ENCODE data around the gene SLC22A12. TPM values are rescaled to one million over a fixed set of nuclear protein-coding genes. Genes with fewer than 3 reads are reported as not detected.

The SLC22A12 gene
- total RNA-seq, 1 donor from 2014 or later: not detected

DNA sequence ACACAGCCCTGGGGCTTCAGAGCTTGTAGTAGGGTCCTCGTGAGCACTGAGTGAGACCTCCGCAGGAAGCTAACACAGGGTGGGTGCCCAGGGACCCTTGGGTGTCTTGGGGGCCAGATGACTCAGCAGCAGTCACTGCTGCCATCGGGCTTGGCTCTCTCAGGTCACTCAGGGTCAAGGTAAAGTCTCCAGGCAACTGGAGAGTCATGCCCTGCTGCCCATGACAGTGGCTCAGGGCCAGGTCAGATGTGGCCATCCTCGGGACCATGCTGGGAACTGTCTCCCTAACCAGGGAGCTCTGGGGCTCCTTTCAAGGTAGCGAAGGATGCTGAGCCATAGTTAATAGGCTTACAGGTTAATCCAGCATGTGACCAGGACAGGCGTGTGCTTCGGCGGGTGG, 44.4 kb upstream of the SLC22A12 start:
- no peak for DNase-seq (ENCODE audit: low read depth)
- no peak overlapping the region for H3K4me3 ChIP-seq (ENCODE audit: low read depth, low read length)
- no peak for TF ChIP-seq CTCF (conservative IDR thresholded peaks at IDR 0.05; ENCODE audit: low read depth, low read length)

- no peak overlapping the region for H3K4me3 ChIP-seq (ENCODE audit: low read depth, low read length)
- no peak for TF ChIP-seq CTCF (conservative IDR thresholded peaks at IDR 0.05; ENCODE audit: low read depth, low read length)
- DNase-seq (ENCODE audit: low read depth): no peak
Observed at GRCh38 chr11:64549969-64550368, 41.1 kb upstream of the SLC22A12 start.

GRCh38 chr11:64553554-64554201, 37.3 kb upstream of the SLC22A12 start:
- H3K4me3 ChIP-seq (ENCODE audit: low read depth, low read length): no peak overlapping the region
- DNase-seq (ENCODE audit: low read depth): no peak
- peak; percentile 99 for TF ChIP-seq CTCF (conservative IDR thresholded peaks at IDR 0.05; ENCODE audit: low read depth, low read length)

DNA sequence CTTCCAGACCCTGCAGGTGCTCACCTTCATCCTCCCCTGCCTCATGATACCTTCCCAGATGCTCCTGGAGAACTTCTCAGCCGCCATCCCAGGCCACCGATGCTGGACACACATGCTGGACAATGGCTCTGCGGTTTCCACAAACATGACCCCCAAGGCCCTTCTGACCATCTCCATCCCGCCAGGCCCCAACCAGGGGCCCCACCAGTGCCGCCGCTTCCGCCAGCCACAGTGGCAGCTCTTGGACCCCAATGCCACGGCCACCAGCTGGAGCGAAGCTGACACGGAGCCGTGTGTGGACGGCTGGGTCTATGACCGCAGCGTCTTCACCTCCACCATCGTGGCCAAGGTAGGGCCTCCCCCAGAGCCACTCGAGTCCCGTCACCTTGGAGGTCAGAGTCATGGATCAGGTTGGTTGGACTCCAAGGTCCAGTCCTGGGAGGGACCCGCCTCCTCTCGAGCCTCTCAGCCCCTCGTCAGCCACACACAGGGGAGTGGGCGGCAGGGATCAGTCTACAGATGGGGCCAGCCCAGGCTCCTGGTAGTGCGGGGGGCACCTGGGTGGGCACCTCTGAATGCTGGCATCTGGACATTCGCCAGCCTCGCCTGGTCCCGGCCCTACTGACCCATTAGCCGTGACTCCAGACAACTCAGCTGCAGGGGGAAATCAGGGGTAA, 34.8 kb upstream of the SLC22A12 start:
- no peak for DNase-seq (ENCODE audit: low read depth)
- peak overlapping the region; percentile 35 for H3K4me3 ChIP-seq (ENCODE audit: low read depth, low read length)
- TF ChIP-seq CTCF (conservative IDR thresholded peaks at IDR 0.05; ENCODE audit: low read depth, low read length): no peak

- no peak for TF ChIP-seq CTCF (conservative IDR thresholded peaks at IDR 0.05; ENCODE audit: low read depth, low read length)
- peak overlapping the region; percentile 35 for H3K4me3 ChIP-seq (ENCODE audit: low read depth, low read length)
- no peak for DNase-seq (ENCODE audit: low read depth)
Observed at GRCh38 chr11:64556721-64557250, 34.2 kb upstream of the SLC22A12 start.

DNA sequence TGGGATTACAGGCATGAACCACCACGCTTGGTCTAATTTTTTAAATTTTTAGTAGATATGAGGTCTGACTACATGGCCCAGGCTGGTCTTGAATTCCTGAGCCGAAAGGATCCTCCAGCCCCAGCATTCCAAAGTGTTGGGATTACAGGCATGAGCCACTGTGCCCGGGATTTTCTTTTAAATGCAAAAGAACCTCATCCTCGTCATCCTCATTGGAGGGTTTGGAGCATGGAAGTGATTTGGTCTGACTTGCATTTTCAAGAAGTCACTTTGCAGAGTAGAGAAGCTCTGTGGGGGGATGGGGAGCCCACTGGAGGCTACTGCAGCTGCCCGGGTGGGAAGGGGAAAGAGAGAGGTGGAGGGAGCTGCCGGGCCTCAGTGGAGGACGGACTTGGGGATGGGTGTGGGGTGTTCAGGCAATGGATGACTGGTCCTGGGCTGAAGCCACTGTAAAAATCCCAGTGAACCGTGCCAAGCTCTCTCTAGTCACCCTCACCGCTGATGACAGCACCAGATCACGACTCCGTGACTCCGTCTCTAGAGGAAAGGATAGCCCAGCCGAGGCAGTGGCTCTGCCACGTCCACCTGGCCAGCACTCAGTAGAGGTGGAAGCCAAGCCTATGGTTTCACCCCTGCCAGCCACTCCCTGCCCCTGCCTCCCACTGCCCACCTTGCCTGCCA, 32.8 kb upstream of the SLC22A12 start:
- no peak for DNase-seq (ENCODE audit: low read depth)
- peak overlapping the region; percentile 8 for H3K4me3 ChIP-seq (ENCODE audit: low read depth, low read length)
- no peak for TF ChIP-seq CTCF (conservative IDR thresholded peaks at IDR 0.05; ENCODE audit: low read depth, low read length)

Measured in epithelial cell of proximal tubule (primary cell).